Pancreas (tissue), 10 donors: ENCODE measurements around the gene CD101. TPM values are rescaled to one million over a fixed set of nuclear protein-coding genes. Genes with fewer than 3 reads are reported as not detected.

Source experiments
- ATAC-seq, 4 donors: fragments of 200-7000 bp; cut with Tn5 transposase; one replicate each; pipeline versions ENCODE4 v1.8.0 to v1.9.1; 2020; ENCODE audit warnings: mild to moderate bottlenecking in 4 of 4, moderate library complexity in 4 of 4
- DNase-seq, 6 donors: peaks; one replicate each; pipeline ENCODE4 v3.0.0-alpha.2; 2020
- FAIRE-seq: peaks from 2 replicates; lab custom pipeline; 2012; peaks lifted over from hg19 to GRCh38; lab: Jason Lieb, UNC
- H3K27ac ChIP-seq, 4 donors: fragments of 200-600 bp; sonication (generic); 1 replicate in 3 of 4; 2 replicates in 1 of 4; pipeline versions ENCODE4 v1.5.0 to v1.8.0; 2020
- H3K27me3 ChIP-seq, 4 donors: fragments of 200-600 bp; one replicate each; pipeline ENCODE4 v1.8.0; 2021
- H3K36me3 ChIP-seq, 3 donors: fragments of 200-600 bp; sonication (generic) in 1 of 3; one replicate each; pipeline versions ENCODE4 v1.5.0 to v1.8.0; 2020 to 2021
- H3K4me1 ChIP-seq, 3 donors: fragments of 200-600 bp; one replicate each; pipeline ENCODE4 v1.8.0; 2021
- H3K4me3 ChIP-seq, 4 donors: fragments of 200-600 bp; sonication (generic) in 2 of 4; one replicate each; pipeline versions ENCODE4 v1.5.0 to v1.8.0; 2020 to 2021
- H3K9me3 ChIP-seq, 4 donors: fragments of 200-600 bp; one replicate each; pipeline ENCODE4 v1.8.0; 2021
- WGBS, 2 donors: extraction: QIAGEN DNeasy Blood & Tissue Kit; methylation state at CpG; one replicate each; pipeline ENCODE4 v1.1.7; 2013; 5-methylcytosine and 5-hydroxymethylcytosine counted together
- intact Hi-C, 3 donors: fragments of 100-400 bp; cut with DNase I; formaldehyde crosslinking; loops; one replicate each; pipeline versions ENCODE4 v1.11.1 to v1.14.2; 2022
- polyA plus RNA-seq, 2 donors: library from polyadenylated mRNA; stranded (reverse); fragments of 200-250 nt; gene quantifications; one replicate each; pipeline ENCODE4 v1.2.3, GENCODE V29; 2013
- total RNA-seq, 6 donors: library from RNA; stranded (reverse); fragmentation: NEBNext Ultra II Directional in 4 of 6; extraction: Animal tissue kit (Norgen Biotek cat#: 25700) in 4 of 6; gene quantifications; one replicate each; pipeline versions ENCODE4 v1.2.1 to v1.2.4, GENCODE V29; 2021 to 2023
- TF ChIP-seq, protein P1 (sequence below), 4 donors: fragments of 200-600 bp; sonication (generic) in 3 of 4; IDR thresholded peaks; one replicate each; pipeline versions ENCODE4 v1.5.0 to v1.8.0; 2021; ENCODE audit warnings: antibody characterized with exemption in 4 of 4
- donor health status: healthy with polysubstance abuse.
- donor health status: DM: no; HTN: no; CAD: no; lungs with moderate emphysema.
- donor health status: DM: no; HTN: no; CAD: no.
- donor health status: control.
- donor health status: control.
- donor health status: Bipolar disorder and iron deficiency.
- donor health status: DM: yes; HTN: yes; CAD: no.
- donor health status: DM: no; HTN: no; CAD: no.
- donor health status: DM: no; HTN: no; CAD: no.
- donor health status: DM: yes; HTN: yes; CAD: no.

The CD101 gene
- total and polyA plus RNA-seq, 8 donors, result 0.51 to 3.4 (median 1.5) TPM

DNA sequence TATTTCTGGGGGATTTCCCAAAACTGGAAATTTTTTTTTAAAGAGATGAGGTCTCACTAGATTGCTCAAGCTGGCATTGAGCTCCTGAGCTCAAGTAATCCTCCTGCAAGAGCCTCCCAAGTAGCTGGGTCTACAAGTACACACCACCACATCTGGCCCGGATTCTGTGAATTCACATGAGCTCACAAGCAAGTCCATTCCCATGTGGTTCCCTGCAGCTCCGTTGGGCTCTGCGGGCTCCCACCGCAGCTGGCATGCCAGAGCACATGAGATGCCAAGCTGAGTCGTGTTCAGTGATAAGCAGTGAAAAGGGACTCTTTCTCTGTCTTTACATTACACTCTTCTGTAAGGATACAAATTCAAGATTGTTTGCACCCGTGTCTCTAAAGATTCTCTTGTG is 36.7 kb downstream of the CD101 start:
- no peaks in the 10 kb centered on the region for H3K4me1 ChIP-seq
- TF ChIP-seq, protein P1, sequence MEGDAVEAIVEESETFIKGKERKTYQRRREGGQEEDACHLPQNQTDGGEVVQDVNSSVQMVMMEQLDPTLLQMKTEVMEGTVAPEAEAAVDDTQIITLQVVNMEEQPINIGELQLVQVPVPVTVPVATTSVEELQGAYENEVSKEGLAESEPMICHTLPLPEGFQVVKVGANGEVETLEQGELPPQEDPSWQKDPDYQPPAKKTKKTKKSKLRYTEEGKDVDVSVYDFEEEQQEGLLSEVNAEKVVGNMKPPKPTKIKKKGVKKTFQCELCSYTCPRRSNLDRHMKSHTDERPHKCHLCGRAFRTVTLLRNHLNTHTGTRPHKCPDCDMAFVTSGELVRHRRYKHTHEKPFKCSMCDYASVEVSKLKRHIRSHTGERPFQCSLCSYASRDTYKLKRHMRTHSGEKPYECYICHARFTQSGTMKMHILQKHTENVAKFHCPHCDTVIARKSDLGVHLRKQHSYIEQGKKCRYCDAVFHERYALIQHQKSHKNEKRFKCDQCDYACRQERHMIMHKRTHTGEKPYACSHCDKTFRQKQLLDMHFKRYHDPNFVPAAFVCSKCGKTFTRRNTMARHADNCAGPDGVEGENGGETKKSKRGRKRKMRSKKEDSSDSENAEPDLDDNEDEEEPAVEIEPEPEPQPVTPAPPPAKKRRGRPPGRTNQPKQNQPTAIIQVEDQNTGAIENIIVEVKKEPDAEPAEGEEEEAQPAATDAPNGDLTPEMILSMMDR (IDR thresholded peaks at IDR 0.05), result no peak
- FAIRE-seq (no peak), DNase-seq (no peak), ATAC-seq (no peak)
- no peaks in the 10 kb centered on the region for H3K27me3 ChIP-seq
- 84 to 86% methylated on average over 6 of the region's 6 CpGs for WGBS, 2 donors
- H3K27ac ChIP-seq, result no peak overlapping the region
- H3K4me3 ChIP-seq, result no peak overlapping the region
- H3K36me3 ChIP-seq, result no peaks in the 10 kb centered on the region
- H3K9me3 ChIP-seq, result no peaks in the 10 kb centered on the region
- intact Hi-C loops, result no loop called here

DNA sequence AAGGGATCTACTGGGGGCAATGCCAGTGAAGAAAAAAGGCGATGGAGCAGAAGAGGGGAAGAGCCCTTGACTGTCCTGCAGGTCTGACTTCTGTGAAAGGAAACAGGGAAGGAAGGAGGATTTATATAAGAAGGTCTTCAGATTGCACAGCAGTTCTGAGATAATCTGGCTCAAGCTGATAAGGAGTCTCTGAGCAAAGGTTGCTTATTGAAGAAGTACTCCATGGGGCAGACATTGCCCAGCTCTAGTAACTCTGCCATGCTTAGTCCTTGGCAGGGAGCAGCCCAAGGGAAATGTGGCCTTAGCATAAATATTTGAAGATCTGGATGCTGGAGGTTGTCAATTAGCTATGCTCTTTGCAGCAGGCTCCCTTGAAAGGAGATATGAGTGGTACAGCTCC is 42.7 kb downstream of the CD101 start:
- no peaks in the 10 kb centered on the region for H3K27me3 ChIP-seq
- DNase-seq (no peak), FAIRE-seq (no peak), ATAC-seq (no peak)
- H3K36me3 ChIP-seq, result peaks cover 0 to 2% (median 0%) of the 10 kb centered on the region in 3 donors
- H3K27ac ChIP-seq, result no peak overlapping the region
- H3K4me1 ChIP-seq, result peaks cover 0 to 5% (median 0%) of the 10 kb centered on the region in 3 donors
- 91 to 94% methylated on average over 1 of the region's 1 CpG for WGBS, 2 donors
- no peak overlapping the region for H3K4me3 ChIP-seq
- intact Hi-C loops, result no loop called here
- no peaks in the 10 kb centered on the region for H3K9me3 ChIP-seq
- TF ChIP-seq, protein P1 (IDR thresholded peaks at IDR 0.05), result no peak

DNA sequence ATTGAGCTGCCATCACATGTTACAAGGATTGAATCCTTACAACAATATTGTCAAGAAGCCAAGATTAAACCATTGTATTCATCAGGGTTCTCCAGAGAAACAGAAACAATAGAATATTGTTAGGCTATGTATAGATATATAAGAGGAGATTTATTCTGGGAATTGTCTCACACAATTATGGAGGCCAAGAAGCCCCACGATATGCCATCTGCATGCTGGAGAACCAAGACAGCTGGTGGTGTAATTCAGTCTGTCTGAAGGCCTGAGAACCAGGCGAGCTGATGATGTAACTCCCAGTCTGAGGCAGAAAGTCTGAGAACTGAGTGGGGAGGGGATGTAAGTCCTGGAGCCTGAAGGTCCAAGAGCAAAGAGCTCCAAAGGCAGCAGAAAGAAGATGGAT is 44.1 kb downstream of the CD101 start:
- intact Hi-C loops, result no loop called here
- Histone ChIP-seq H3K27me3 (no peaks in the 10 kb centered on the region), H3K4me3 (no peak overlapping the region), H3K4me1 (peaks cover 0 to 5% (median 0%) of the 10 kb centered on the region in 3 donors), H3K36me3 (peaks cover 0 to 5% (median 0%) of the 10 kb centered on the region in 3 donors), H3K9me3 (no peaks in the 10 kb centered on the region), H3K27ac (no peak overlapping the region)
- WGBS, 2 donors, result 88 to 93% methylated on average over 2 of the region's 2 CpGs
- ATAC-seq (no peak), FAIRE-seq (no peak), DNase-seq (no peak)
- TF ChIP-seq, protein P1 (IDR thresholded peaks at IDR 0.05), result no peak

DNA sequence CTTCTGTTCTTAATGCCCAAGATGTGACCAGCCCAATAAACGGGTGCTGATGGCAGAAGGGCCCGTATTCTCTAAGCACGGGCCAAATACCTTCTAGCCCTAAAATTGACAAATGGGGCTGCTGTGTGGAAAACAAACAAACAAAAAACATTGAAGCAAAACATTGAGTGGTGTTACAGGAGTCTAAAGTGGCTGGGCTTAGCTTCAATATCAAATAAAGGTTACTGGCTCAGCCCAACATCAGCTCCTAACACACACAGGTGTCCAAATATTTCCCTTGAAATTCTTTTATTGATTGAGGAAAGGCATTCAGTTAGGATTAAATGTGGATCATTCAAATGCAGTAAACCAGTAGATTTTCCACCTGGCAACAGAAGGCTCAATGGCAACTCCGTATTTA is 45.2 kb downstream of the CD101 start:
- H3K36me3 ChIP-seq, result peaks cover 0 to 5% (median 0%) of the 10 kb centered on the region in 3 donors
- no peaks in the 10 kb centered on the region for H3K9me3 ChIP-seq
- H3K4me3 ChIP-seq, result no peak overlapping the region
- TF ChIP-seq, protein P1 (IDR thresholded peaks at IDR 0.05), result no peak
- FAIRE-seq (no peak), ATAC-seq (peak in 2 of 4 donors; percentile 40 to 69), DNase-seq (no peak)
- 24 to 26% methylated on average over 4 of the region's 4 CpGs for WGBS, 2 donors
- intact Hi-C loops, result no loop called here
- H3K4me1 ChIP-seq, result peaks cover 0 to 5% (median 0%) of the 10 kb centered on the region in 3 donors
- H3K27me3 ChIP-seq, result no peaks in the 10 kb centered on the region
- no peak overlapping the region for H3K27ac ChIP-seq

DNA sequence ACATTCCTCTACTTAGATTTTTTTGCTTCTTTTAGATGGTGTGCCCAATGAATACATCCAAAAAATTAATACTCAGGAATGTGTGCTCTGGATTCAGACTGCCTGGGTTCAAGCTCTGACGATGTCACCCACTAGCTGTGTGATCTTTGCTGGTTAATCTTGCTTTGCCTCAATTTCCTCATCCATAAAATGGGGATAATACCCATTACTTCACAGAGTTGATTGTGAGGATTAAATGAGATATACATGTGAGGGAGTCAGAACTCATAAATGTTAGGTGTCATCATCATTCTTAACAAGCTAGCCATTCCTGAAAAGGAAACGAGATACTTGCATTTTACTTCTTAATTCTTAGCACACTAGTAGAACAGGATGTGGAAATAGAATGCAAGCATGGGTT is 45.7 kb downstream of the CD101 start:
- ATAC-seq (no peak), DNase-seq (no peak), FAIRE-seq (no peak)
- H3K4me3 ChIP-seq, result no peak overlapping the region
- intact Hi-C loops, result no loop called here
- no peaks in the 10 kb centered on the region for H3K9me3 ChIP-seq
- no peak overlapping the region for H3K27ac ChIP-seq
- TF ChIP-seq, protein P1 (IDR thresholded peaks at IDR 0.05), result no peak
- peaks cover 0 to 5% (median 0%) of the 10 kb centered on the region in 3 donors for H3K4me1 ChIP-seq
- H3K36me3 ChIP-seq, result peaks cover 0 to 5% (median 0%) of the 10 kb centered on the region in 3 donors
- no peaks in the 10 kb centered on the region for H3K27me3 ChIP-seq
- WGBS, 2 donors, result 93 to 96% methylated on average over 2 of the region's 2 CpGs
